ENCODE measurements around the gene B3GLCT. TPM values are rescaled to one million over a fixed set of nuclear protein-coding genes. Genes with fewer than 3 reads are reported as not detected.
"Not testable (repeated sequence)": the region's sequence is repeated elsewhere in the genome, so short reads cannot be mapped to it uniquely, and the experiment has no call there.

Gene B3GLCT
- total RNA-seq (ENCODE audit: insufficient read depth, low replicate concordance): 14.9 TPM

DNA sequence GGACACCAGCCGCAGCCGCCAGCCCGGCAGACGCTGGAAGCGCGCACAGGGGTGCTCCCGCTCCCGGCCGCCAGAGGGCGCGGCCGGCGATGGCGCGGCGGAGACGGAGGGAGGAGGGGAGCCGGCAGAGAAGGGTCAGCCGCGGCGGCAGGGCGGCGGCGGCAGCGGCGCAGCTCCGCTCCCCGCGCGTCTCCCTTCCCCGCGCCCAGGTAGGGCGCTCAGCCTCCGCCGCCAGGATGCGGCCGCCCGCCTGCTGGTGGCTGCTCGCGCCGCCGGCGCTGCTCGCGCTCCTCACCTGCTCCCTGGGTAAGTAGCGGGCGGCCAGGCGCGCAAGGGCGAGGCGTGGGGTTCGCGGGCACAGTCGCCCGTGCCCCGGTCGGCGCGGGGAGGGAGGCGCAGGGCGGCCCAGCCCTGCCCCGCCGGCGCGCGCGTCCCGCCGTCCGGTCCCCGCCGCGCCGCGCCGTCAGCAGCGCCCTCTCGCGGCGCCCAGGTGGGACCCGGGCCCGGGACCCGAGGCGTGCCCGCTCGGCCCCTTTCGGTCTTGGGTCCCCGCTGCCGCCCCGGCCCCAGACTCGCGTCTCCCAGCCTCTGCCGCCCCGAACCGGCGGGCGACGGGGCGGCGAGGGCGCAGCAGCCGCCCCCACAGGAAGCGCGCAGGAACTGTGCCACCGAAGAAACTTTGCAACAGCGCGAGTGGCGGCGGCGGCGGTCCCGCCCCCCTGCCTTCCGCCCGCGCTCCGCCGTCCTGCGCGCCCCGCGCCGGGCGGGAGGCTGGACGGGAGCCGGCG, at the start of gene B3GLCT:
TSS of gene B3GLCT (plus strand) at position 127 of the 788 bp plus-strand sequence. CDS start at position 237, 110 bp downstream.
- peak; percentile 83 for DNase-seq (ENCODE audit: low spot score)

DNA sequence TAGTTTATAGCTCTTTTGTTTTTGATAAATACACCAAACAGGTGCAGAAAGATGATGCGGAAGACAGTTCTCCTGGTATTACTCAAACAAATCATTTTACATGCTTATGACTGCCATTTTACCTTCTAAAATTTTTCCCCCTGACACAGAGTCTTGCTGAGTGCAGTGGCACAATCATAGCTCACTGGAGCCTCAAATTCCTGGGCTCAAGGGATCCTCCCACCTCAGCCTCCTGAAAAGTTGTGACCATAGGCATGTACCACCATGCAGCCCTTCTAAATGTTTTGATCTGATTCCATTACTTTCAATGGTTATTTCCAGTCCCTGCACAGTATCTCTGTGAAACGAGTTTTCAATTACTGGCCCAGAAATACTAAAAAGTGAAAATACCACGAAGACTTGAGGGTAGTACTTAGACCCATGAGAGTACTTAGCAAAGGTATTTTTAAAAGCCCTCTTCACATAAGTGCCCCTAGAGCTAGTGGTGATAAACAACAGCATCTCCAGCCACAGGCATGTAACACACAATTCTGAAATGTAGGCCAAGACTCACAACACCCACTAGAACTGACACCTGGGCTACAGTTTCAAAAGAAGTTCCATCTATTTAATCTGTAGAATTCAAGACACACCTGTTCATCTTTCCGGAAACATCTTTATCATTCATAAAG, 49.3 kb upstream of the B3GLCT start:
- DNase-seq (ENCODE audit: low spot score): no peak

DNA sequence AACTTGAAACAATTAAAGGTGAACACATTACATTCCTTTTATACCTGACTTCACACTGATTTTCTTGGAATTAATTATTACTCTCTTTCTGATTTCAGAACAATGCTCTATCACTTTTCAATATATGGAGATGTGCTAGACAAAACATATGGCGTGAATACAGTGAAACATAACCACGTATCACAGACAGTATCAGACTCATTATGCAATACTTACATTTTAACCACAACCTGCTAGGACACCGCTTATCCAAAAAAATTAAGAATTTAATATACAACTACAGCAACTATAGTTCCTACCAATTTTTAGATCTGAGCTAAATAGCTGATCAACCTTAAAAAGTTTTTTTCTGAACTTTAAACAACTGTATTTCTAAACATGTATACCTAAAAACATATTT, 47.9 kb upstream of the B3GLCT start:
- no peak for DNase-seq (ENCODE audit: low spot score)

DNA sequence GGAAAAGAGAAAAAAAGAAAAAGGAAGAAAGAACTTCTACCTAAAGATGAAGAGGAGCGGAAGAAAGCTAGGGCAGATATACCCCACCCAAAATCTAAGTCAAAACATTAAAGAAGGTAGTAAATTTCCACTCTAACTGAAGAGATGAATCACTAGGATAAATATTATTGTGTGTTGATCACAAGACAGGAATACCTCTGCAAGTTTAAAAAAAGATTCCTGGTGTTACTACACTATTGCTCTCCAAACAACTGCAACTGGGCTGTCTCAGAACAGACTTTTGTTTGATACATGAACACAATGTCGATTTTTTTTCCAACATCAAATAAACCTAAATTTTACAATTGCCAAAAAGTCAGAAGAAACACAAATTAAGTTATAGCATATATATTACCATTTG, 44.8 kb upstream of the B3GLCT start:
- DNase-seq (ENCODE audit: low spot score): no peak

DNA sequence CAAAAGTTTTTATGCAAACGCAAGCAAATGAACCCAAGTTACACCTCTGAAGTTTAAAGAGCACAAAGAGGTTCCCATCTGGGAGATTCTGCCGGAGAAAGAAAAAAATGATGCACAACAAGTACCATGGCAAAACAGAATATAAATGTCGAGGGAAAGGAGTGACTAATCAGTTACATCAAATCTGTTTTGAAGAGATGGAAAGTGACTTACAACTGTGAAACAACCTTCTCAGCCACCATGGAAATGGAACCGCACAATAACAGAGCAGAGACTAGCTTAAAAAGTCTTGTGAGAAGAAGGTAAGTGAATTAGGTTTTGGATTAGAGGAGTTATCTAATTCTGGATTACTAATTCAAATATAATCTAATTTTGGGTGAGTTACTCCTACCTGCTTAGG, 40.5 kb upstream of the B3GLCT start:
- DNase-seq (ENCODE audit: low spot score): no peak

DNA sequence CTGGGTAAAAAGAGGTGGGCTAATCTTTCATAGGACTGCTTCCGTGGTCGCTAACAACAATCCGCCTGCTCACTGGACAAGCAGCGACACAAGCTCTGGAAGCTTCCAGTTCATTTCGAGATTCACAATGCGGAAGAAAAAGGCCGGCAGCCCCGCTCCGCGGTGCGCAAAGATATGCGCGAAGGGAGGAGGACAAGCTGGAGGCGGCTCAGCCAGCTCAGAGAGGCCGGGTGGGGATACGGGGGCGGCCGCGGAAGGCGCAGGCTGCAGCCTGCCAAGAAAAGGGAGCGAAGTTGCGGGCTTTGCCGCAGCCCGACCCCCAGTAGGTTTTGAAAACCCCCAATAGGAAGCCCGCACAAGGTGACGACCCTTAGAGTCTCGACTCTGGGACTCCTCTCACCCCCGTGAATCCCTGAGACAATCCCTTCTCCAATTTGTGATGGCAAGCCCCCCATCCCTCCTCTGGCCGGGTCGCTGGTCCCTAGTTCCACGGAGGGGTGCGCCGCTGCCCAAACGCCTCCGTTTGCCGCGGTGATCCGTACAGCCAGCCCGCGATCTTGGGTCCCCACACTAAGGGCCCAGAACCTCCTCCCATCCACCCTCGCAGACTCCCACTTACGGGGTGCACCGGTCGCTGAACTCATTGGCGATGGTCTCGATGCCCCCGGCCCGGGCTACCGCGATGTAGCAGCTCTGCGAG, 38.8 kb upstream of the B3GLCT start:
- peak; percentile 85 for DNase-seq (ENCODE audit: low spot score)

DNA sequence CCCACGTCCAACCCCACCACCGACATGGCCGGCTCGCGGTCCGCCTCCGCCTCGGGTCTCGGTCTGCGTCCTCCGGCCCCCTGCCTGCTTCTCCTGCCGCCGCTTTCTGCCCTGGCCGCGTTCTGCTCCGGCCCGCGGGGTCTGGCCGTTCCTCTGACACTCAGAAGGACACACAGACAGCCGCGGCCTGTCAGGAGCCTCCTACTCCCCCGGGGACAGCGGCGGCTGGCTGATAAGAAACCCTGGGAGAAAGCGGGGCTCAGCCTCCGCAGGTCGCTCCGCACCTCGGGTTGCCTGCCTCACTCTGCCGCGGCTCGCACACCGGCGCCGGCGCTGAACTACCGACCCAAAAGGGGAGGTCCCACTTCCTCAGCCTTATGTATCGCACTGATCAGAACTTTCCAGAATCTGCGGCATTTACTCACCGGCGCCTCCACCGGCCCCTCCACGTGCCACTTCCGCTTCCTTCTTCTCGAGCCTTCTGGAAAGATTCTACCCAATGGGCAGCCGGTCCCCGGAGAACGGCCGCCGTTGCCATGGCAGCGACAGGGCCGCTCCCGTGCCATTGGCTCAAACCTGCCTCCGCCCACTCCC, 38.1 kb upstream of the B3GLCT start, which contains the start of gene HSPH1:
TSS of gene HSPH1 (minus strand) at position 348 of the 594 bp plus-strand sequence. CDS start at position 26, 322 bp downstream.
- peak; percentile 99 for DNase-seq (ENCODE audit: low spot score)

DNA sequence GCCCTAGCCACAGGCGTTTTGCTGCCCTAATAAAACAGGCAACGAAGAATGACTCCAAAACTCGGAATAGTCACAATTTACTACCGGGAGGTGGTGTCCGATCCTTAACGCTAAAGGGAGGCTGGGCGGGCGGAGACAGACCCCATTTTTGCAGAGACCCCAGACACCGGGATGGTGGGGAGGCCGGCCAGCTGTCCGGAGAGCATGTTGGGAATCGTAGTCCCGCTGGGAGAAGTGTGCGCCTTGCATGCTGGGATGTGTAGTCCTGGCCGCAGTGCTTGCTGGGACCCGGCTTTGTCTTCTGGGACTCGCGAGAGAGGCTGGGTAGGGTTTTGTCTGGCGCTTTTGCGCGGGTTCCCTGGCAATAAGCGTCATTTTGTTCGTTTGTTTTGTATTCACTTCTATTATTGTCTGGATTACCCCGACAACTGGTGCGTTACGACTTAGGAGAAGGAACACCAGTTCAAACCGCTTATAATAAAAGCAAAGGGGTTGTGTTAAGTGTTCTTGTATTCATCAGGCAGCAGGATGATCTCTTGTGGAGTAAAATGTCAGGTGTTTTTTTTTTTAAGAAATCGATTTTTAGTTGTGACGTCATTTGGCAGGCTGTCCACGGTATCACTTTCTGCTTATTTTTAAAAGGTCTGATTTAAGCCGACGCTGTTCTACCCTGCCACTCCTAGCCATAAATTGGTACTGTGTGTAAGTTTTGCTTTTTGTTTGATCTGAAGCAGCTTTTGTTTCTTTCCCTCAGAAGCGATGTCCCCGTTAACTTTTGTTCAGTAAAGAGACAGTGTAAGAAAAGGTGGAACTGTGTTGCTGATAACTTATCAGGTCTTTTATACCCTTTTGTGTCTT, 37.4 kb upstream of the B3GLCT start:
- DNase-seq (ENCODE audit: low spot score): peak; percentile 99

DNA sequence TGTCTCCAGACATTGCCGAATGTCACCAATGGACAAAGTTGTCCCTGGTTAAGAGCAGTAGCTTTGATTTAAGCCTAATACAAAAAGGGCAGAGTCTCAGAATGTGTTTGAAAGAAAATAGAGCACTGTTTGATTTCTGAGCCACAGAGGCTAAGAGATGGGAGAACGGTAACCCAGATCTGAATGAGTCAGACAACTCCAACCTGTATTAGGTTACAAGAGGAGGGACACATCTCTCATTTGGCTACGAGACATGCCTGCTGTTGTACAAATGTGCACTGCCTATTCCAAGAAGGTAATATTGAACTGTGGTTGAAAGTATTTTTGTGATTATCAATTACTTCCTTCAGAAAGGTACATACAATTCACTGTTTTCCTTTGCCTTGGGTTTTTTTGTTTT, 33.2 kb upstream of the B3GLCT start:
- no peak for DNase-seq (ENCODE audit: low spot score)

DNA sequence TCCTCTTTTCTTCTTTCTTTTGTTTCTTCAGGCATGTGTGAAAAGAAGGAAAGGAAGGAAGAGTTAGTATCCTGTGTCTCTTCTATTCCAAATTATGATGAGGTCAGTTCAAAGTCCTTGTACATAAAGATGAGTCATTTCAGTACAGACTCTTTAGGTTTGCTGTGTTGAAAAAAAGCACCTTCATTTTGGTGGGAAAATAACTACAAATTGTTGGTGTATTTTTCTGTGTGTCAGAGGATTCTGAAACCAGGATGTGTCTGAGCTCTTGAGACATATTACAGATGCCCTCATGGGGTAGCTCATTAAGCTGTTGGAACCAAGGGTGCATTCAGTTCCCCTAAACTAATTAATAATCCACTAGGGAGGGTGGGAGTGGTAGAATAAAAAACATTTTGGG, 32.3 kb upstream of the B3GLCT start:
- no peak for DNase-seq (ENCODE audit: low spot score)

DNA sequence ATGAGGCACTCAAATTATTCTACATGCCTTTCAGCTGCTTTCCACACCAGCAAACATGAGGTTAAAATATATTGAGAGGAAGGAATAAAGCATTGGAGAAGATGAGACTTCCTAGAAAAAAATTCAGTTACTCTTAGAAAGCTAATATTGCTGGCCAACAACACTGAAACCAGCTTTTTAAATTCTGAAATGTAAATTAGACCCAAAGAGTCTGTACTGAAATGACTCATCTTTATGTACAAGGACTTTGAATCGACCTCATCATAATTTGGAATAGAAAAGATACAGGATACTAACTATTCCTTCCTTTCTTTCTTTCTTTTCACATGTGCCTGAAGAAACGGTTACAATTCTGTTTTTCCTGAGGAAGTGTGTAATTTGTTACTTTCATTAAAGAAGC, 31.6 kb upstream of the B3GLCT start:
- no peak for DNase-seq (ENCODE audit: low spot score)

DNA sequence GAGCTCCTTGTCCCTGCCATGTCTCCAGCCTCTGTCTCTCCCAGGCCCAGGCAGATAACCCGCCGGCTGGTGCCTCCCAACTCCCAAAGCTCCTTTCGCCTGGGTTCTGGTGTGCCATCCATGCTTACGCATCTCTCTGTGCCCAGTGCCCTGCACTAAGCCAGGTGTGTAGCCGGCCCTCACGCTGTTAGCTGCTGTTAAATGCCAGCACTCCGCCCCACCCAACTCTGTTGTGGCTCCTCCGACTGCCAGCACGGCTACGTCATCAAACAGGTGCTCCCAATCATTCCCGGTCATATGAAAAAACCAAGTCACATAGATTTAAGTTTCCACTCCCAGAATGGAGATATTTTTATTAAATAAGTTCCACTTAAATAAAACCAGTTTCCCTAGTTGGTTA, 31.0 kb upstream of the B3GLCT start:
- no peak for DNase-seq (ENCODE audit: low spot score)

DNA sequence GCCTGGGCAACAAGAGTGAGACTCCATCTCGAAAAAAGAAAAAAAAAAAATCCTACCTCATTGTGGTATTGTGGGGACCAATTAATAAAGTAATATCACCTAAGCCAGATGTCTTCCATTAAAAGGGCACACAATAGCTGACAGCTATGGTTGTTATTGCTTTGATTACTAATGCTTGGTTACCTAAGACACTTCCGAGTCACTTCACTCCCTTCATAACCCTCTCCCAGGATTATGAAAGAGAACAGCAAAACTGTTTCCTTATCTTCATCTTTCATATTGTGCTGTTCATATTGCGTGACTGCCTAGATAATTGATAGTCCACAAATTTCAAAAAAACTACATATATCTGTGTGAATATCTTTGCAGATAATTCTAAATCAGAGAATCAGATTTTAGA, 27.8 kb upstream of the B3GLCT start:
- no peak for DNase-seq (ENCODE audit: low spot score)

DNA sequence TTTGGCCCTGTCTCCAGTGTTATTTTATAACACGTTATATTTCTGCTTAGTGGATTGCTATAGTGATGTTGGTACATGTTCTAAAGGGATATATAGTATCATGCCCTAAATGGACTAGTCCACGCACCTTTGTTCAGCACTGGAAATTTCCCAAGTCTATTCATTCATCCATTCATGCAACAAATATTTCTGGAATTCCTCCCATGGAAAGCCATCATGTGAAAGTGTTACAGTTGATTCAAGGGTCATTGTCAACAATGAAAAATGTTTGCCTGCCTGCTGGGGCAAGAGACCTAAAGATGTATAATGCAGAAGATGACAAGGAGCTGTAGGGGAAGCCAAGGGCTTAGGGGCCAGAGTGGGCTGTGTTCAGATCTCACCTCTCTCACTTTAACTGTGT, 27.2 kb upstream of the B3GLCT start:
- DNase-seq (ENCODE audit: low spot score): no peak

DNA sequence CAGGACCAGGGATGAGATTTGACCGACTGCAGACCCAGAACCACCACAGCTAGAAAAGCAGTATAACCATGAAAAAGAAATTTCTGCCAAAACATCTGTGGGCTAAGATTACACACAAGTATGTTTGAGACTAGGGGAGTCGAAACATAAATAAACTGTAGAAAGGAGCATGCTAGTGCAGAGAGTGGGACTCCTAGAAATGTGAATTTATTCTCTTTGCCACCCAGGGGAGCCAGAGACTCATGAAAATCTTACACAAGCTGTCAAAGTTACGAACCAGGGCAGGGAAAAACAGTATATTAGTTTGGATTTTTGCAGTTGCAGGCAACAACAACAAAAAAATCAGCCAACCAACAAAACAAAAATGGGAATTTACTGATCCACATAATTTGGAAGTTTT, 25.8 kb upstream of the B3GLCT start:
- no peak for DNase-seq (ENCODE audit: low spot score)

DNA sequence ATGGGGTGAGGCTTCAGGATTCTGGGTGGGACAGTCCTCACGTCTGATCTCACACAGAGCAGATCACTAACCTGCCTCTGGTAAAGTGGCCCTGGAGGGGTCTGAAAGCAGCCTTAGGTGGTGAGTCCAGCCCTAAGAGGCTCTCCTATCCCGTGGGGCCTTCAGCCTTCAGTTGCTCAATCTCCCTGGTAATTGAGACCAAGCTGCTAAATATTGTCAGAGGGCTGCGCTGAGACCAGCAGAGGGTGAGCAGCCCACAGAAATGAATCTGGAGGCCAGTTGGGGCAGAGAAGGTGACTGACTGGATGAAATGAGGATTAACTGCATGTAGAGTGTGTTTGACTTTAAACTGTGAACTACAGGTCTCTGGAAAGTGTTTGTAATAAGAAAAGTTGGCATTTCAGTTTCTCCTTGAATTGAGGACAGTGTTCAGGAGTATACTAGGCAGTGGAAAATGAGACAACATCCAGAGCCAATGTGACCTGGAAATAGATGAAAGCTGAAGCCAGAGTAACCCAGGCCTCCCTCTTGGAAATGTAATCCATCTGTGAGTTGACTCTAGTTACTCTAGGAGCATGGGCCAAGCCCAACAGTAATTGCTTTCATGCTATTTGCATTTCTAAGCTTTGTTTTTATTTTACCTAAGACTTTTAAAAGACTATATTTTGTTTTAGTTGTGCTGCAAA, 23.8 kb upstream of the B3GLCT start:
- peak; percentile 4 for DNase-seq (ENCODE audit: low spot score)

DNA sequence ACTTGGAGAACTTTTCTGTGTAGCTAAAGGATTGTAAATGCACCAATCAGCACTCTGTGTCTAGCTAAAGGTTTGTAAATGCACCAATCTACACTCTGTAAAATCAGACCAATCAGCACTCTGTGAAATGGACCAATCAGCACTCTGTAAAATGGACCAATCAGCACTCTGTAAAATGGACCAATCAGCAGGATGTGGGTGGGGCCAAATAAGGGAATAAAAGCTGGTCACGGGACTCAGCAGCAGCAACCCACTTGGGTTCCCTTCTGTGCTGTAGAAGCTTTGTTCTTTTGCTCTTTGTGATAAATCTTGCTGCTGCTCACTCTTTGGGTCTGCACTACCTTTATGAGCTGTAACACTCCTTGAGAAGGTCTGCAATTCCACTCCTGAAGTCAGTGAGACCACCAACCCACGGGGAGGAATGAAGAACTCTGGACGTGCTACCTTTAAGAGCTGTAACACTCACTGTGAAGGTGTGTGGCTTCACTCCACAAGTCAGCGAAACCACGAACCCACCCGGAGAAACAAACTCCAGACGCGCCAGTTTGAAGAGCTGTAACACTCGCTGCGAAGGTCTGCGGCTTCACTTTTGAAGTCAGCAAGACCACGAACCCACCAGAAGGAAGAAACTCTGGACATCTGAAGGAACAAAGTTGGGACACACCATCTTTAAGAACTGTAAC, 21.8 kb upstream of the B3GLCT start:
- DNase-seq (ENCODE audit: low spot score): not testable (repeated sequence)

DNA sequence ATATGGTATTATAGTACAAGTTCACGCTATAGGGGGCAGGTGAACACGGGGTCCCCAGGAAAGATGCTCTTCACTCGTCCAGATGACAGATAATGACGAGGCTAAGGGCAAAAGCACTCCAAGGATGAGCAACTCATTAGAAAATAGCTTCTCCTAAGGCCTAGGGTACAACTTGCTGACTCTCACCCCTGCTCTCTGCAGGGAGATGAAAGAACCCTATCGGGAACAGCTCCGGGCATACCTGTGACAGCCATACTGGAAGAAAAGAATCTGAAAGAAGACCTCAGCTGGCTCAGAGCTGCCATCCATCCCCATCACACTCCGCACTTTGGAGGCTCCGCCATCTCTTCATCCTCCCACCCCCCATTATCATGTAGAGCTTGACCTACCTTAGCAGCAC, 20.5 kb upstream of the B3GLCT start:
- no peak for DNase-seq (ENCODE audit: low spot score)

DNA sequence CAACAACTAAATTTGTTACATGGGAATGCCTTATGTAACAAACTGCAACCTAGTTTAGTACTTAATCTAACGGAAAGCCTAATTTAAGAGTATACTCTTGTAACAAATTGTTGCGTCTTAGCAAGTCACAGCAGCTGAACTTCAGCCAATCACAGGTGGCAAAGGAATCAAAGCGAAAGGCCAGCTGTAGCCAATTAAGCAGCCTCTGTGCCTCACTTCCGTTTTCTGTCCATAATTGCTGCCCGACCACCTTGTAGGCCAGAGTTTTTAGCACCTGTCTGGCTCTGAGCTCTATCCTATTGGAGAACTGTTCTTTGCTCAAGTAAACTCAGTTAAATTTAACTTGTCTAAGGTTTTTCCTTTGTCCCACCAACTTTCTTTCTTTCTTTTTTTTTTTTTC, 20.0 kb upstream of the B3GLCT start:
- DNase-seq (ENCODE audit: low spot score): no peak

DNA sequence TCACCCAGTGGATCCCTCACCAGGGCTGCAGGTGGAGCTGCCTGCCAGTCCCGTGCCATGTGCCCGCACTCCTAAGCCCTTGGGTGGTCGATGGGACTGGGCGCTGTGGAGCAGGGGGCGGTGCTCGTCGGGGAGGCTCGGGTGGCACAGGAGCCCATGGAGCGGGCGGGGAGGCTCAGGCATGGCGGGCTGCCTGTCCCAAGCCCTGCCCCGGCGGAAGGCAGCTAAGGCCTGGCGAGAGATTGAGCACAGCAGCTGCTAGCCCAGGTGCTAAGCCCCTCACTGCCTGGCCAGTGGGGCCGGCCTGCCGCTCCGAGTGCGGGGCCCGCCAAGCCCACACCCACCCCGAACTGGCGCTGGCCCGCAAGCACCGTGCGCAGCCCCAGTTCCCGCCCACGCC, 16.8 kb upstream of the B3GLCT start:
- DNase-seq (ENCODE audit: low spot score): no peak

All from umbilical cord (tissue), 2 donors.